ENCODE data around the gene CAMK2B.

CAMK2B gene

DNA sequence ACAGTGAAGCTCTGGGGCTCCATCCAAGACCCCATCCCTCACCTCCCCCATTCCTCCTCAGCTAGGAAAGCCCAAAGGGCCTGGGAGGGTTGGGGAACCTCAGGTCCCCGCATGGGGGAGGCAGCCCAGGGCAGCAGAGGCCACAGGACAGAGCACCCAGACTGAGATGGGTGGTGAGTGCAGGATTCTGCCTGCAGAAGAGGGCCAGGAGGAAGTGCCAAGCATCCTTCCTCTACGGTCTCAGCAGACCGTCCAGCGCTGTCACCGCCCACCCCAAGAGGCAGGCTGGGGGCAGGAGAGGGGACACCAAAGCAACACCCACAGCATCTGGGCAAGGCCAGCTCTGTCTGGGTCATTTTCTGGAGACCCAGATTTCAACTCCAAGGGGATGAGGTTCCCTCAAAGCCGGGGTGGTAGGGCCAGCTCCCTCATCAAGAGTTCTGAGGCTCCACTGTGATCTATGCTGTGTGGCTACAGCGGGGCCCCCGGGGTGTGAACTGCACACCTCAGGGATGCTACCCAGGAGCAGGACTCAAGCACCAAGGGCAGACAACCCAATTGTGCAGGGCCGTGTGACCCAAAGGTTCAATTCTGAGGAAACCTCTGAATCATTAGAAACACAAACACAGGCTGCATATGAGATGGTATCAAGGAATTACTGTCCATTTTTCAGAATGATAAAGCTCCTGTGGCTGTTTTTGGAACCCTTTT lies 46.8 kb downstream of the CAMK2B start:
- H2BK12ac ChIP-seq (ENCODE audit: low read length in 2 of 2), result no peak overlapping the region
- no peak for DNase-seq
- no peak overlapping the region for H4K91ac ChIP-seq (ENCODE audit: low read length)
- H2BK120ac ChIP-seq (ENCODE audit: low read depth, low read length), result no peak overlapping the region
- peaks cover 10% of the 10 kb centered on the region for H3K4me1 ChIP-seq (ENCODE audit: control insufficient read depth, insufficient read depth, low read depth, low read length)
- no peak overlapping the region for H2BK15ac ChIP-seq (ENCODE audit: low read depth, poor library complexity, severe bottlenecking)
- H2AK5ac ChIP-seq (ENCODE audit: low read length, severe bottlenecking), result no peak overlapping the region
- H3K27me3 ChIP-seq (ENCODE audit: control insufficient read depth in 1 of 2, insufficient read depth in 1 of 2, low read length in 2 of 2), result peaks cover 11 to 37% of the 10 kb centered on the region in 2 experiments
- no peak overlapping the region for H4K8ac ChIP-seq (ENCODE audit: low read length)
- H2BK5ac ChIP-seq (ENCODE audit: low read depth, low read length, poor library complexity, severe bottlenecking), result no peak overlapping the region
- H3K9ac ChIP-seq (ENCODE audit: low read length), result no peak overlapping the region
- no peak overlapping the region for H3K4ac ChIP-seq (ENCODE audit: low read depth in 1 of 2, low read length in 2 of 2)
- H3K18ac ChIP-seq (ENCODE audit: low read depth in 1 of 2, low read length in 2 of 2), result no peak overlapping the region
- no peak overlapping the region for H3K23ac ChIP-seq (ENCODE audit: low read length in 2 of 2)
- no peak overlapping the region for H3K4me2 ChIP-seq (ENCODE audit: low read length, poor library complexity, severe bottlenecking)
- no peaks in the 10 kb centered on the region for H3K9me3 ChIP-seq (ENCODE audit: control insufficient read depth, low read length)
- H3K4me3 ChIP-seq (ENCODE audit: insufficient read depth in 1 of 2, low read depth in 1 of 2, low read length in 2 of 2), result no peak overlapping the region
- WGBS, result 84% methylated on average over 9 of the region's 9 CpGs
- no peak overlapping the region for H2AFZ ChIP-seq (ENCODE audit: low read depth, low read length)
- H3K79me1 ChIP-seq (replicated peaks; ENCODE audit: low read length, poor library complexity, severe bottlenecking), result no peaks in the 10 kb centered on the region
- H3K36me3 ChIP-seq (ENCODE audit: control insufficient read depth in 1 of 2, insufficient read depth in 2 of 2, low read depth in 1 of 2, low read length in 2 of 2), result no peaks in the 10 kb centered on the region
- H3K27ac ChIP-seq (ENCODE audit: low read length, poor library complexity, severe bottlenecking), result no peak overlapping the region
- H3K14ac ChIP-seq (ENCODE audit: low read length in 2 of 2), result no peak overlapping the region

- Histone ChIP-seq H3K4me3 (ENCODE audit: insufficient read depth in 1 of 2, low read depth in 1 of 2, low read length in 2 of 2) (no peak overlapping the region), H3K36me3 (ENCODE audit: control insufficient read depth in 1 of 2, insufficient read depth in 2 of 2, low read depth in 1 of 2, low read length in 2 of 2) (no peaks in the 10 kb centered on the region), H3K79me1 (replicated peaks; ENCODE audit: low read length, poor library complexity, severe bottlenecking) (no peaks in the 10 kb centered on the region), H2AFZ (ENCODE audit: low read depth, low read length) (no peak overlapping the region), H2BK120ac (ENCODE audit: low read depth, low read length) (no peak overlapping the region), H3K14ac (ENCODE audit: low read length in 2 of 2) (no peak overlapping the region), H3K23ac (ENCODE audit: low read length in 2 of 2) (no peak overlapping the region), H3K4me1 (ENCODE audit: control insufficient read depth, insufficient read depth, low read depth, low read length) (peaks cover 13% of the 10 kb centered on the region), H4K91ac (ENCODE audit: low read length) (no peak overlapping the region), H3K4ac (ENCODE audit: low read depth in 1 of 2, low read length in 2 of 2) (no peak overlapping the region), H3K4me2 (ENCODE audit: low read length, poor library complexity, severe bottlenecking) (no peak overlapping the region), H3K18ac (ENCODE audit: low read depth in 1 of 2, low read length in 2 of 2) (no peak overlapping the region), H2BK15ac (ENCODE audit: low read depth, poor library complexity, severe bottlenecking) (no peak overlapping the region), H2BK12ac (ENCODE audit: low read length in 2 of 2) (no peak overlapping the region), H3K27ac (ENCODE audit: low read length, poor library complexity, severe bottlenecking) (no peak overlapping the region), H3K9ac (ENCODE audit: low read length) (no peak overlapping the region), H3K9me3 (ENCODE audit: control insufficient read depth, low read length) (no peaks in the 10 kb centered on the region), H2AK5ac (ENCODE audit: low read length, severe bottlenecking) (no peak overlapping the region), H3K27me3 (ENCODE audit: control insufficient read depth in 1 of 2, insufficient read depth in 1 of 2, low read length in 2 of 2) (peaks cover 11 to 37% of the 10 kb centered on the region in 2 experiments), H2BK5ac (ENCODE audit: low read depth, low read length, poor library complexity, severe bottlenecking) (no peak overlapping the region), H4K8ac (ENCODE audit: low read length) (no peak overlapping the region)
- WGBS, result 80% methylated on average over 8 of the region's 8 CpGs
- no peak for DNase-seq
Observed at GRCh38 chr7:44277851-44278250, 47.5 kb downstream of the CAMK2B start.

- H3K4ac ChIP-seq (ENCODE audit: low read depth in 1 of 2, low read length in 2 of 2), result no peak overlapping the region
- H3K36me3 ChIP-seq (ENCODE audit: control insufficient read depth in 1 of 2, insufficient read depth in 2 of 2, low read depth in 1 of 2, low read length in 2 of 2), result no peaks in the 10 kb centered on the region
- no peak overlapping the region for H4K91ac ChIP-seq (ENCODE audit: low read length)
- H2AK5ac ChIP-seq (ENCODE audit: low read length, severe bottlenecking), result no peak overlapping the region
- no peak overlapping the region for H3K18ac ChIP-seq (ENCODE audit: low read depth in 1 of 2, low read length in 2 of 2)
- WGBS, result 93% methylated on average over 11 of the region's 11 CpGs
- H3K4me3 ChIP-seq (ENCODE audit: insufficient read depth in 1 of 2, low read depth in 1 of 2, low read length in 2 of 2), result no peak overlapping the region
- no peak overlapping the region for H3K23ac ChIP-seq (ENCODE audit: low read length in 2 of 2)
- no peak overlapping the region for H3K14ac ChIP-seq (ENCODE audit: low read length in 2 of 2)
- no peak overlapping the region for H4K8ac ChIP-seq (ENCODE audit: low read length)
- no peak overlapping the region for H2BK120ac ChIP-seq (ENCODE audit: low read depth, low read length)
- no peak overlapping the region for H2AFZ ChIP-seq (ENCODE audit: low read depth, low read length)
- H3K79me1 ChIP-seq (replicated peaks; ENCODE audit: low read length, poor library complexity, severe bottlenecking), result no peaks in the 10 kb centered on the region
- no peak overlapping the region for H3K9ac ChIP-seq (ENCODE audit: low read length)
- no peak overlapping the region for H3K4me2 ChIP-seq (ENCODE audit: low read length, poor library complexity, severe bottlenecking)
- H2BK15ac ChIP-seq (ENCODE audit: low read depth, poor library complexity, severe bottlenecking), result no peak overlapping the region
- H3K27me3 ChIP-seq (ENCODE audit: control insufficient read depth in 1 of 2, insufficient read depth in 1 of 2, low read length in 2 of 2), result peaks cover 11 to 37% of the 10 kb centered on the region in 2 experiments
- no peak overlapping the region for H2BK12ac ChIP-seq (ENCODE audit: low read length in 2 of 2)
- H3K4me1 ChIP-seq (ENCODE audit: control insufficient read depth, insufficient read depth, low read depth, low read length), result peaks cover 13% of the 10 kb centered on the region
- no peak for DNase-seq
- H3K9me3 ChIP-seq (ENCODE audit: control insufficient read depth, low read length), result no peaks in the 10 kb centered on the region
- H3K27ac ChIP-seq (ENCODE audit: low read length, poor library complexity, severe bottlenecking), result no peak overlapping the region
- H2BK5ac ChIP-seq (ENCODE audit: low read depth, low read length, poor library complexity, severe bottlenecking), result no peak overlapping the region
Observed at GRCh38 chr7:44277391-44277790, 48.0 kb downstream of the CAMK2B start.

- H2BK5ac ChIP-seq (ENCODE audit: low read depth, low read length, poor library complexity, severe bottlenecking), result no peak overlapping the region
- no peak overlapping the region for H3K27ac ChIP-seq (ENCODE audit: low read length, poor library complexity, severe bottlenecking)
- no peak overlapping the region for H3K4me3 ChIP-seq (ENCODE audit: insufficient read depth in 1 of 2, low read depth in 1 of 2, low read length in 2 of 2)
- H3K4me1 ChIP-seq (ENCODE audit: control insufficient read depth, insufficient read depth, low read depth, low read length), result peaks cover 13% of the 10 kb centered on the region
- no peak overlapping the region for H4K91ac ChIP-seq (ENCODE audit: low read length)
- H4K8ac ChIP-seq (ENCODE audit: low read length), result no peak overlapping the region
- no peak overlapping the region for H2BK15ac ChIP-seq (ENCODE audit: low read depth, poor library complexity, severe bottlenecking)
- no peak overlapping the region for H2BK120ac ChIP-seq (ENCODE audit: low read depth, low read length)
- H3K4me2 ChIP-seq (ENCODE audit: low read length, poor library complexity, severe bottlenecking), result no peak overlapping the region
- peak overlapping the region in 1 of 2 experiments; percentile 21 for H3K18ac ChIP-seq (ENCODE audit: low read depth in 1 of 2, low read length in 2 of 2)
- peaks cover 11 to 40% of the 10 kb centered on the region in 2 experiments for H3K27me3 ChIP-seq (ENCODE audit: control insufficient read depth in 1 of 2, insufficient read depth in 1 of 2, low read length in 2 of 2)
- H2BK12ac ChIP-seq (ENCODE audit: low read length in 2 of 2), result no peak overlapping the region
- H2AFZ ChIP-seq (ENCODE audit: low read depth, low read length), result no peak overlapping the region
- no peaks in the 10 kb centered on the region for H3K9me3 ChIP-seq (ENCODE audit: control insufficient read depth, low read length)
- DNase-seq, result no peak
- H3K23ac ChIP-seq (ENCODE audit: low read length in 2 of 2), result no peak overlapping the region
- H2AK5ac ChIP-seq (ENCODE audit: low read length, severe bottlenecking), result no peak overlapping the region
- H3K79me1 ChIP-seq (replicated peaks; ENCODE audit: low read length, poor library complexity, severe bottlenecking), result no peaks in the 10 kb centered on the region
- no peak overlapping the region for H3K9ac ChIP-seq (ENCODE audit: low read length)
- no peaks in the 10 kb centered on the region for H3K36me3 ChIP-seq (ENCODE audit: control insufficient read depth in 1 of 2, insufficient read depth in 2 of 2, low read depth in 1 of 2, low read length in 2 of 2)
- WGBS, result 92% methylated on average over 19 of the region's 20 CpGs
- peak overlapping the region in 1 of 2 experiments; percentile 44 for H3K14ac ChIP-seq (ENCODE audit: low read length in 2 of 2)
- H3K4ac ChIP-seq (ENCODE audit: low read depth in 1 of 2, low read length in 2 of 2), result no peak overlapping the region
Observed at GRCh38 chr7:44276571-44277221, 48.7 kb downstream of the CAMK2B start.
